ENCODE data around the gene STIL. TPM values are rescaled to one million over a fixed set of nuclear protein-coding genes. Genes with fewer than 3 reads are reported as not detected.

Gene STIL
- total RNA-seq, 4 donors from 2014 or later, result 2.8 to 4.2 (median 4.0) TPM

DNA sequence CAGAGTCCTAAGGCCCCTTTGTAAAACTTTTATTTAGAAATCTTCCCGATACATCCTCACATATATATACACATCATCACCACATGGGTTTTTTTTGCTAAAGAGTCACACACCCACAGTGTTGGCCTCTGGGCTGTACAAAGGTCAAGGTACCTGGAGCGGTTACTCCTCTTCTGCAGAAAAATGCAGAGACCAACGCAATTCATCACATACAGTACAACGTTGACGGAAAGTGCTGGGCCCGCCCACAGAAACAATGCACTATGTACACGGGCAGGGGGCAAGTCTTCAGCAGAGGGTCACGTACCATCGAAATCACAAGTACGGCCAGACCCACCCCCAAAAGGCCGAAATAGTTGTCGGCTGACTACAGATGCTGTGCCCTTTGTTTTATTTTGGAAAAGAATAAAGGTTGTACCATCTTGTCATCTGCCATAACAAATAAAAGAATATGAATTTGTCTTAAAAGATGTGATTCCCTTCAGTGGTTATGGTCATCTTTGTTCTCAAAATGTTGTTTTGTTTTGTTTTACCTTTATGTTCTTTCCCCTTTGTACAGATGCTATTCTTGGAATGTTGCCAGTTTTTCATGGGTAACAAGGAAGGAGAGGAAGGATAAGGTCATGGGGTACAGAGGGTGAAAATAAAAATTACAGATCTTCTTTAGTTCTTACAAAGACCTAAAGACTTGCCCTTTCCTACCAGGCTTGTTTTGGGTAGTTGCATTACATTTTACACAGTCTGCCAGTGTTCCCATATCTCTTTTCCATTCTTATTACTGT is 97.5 kb downstream of the STIL start:
- DNase-seq (ENCODE audit: low spot score in 2 of 2), result no peak
- Histone ChIP-seq H3K9me3 (no peaks in the 10 kb centered on the region), H3K4me3 (no peak overlapping the region), H3K4me1 (no peaks in the 10 kb centered on the region), H3K27me3 (peaks cover 15% of the 10 kb centered on the region), H3K36me3 (no peaks in the 10 kb centered on the region), H3K27ac (no peak overlapping the region)
- no peak for TF ChIP-seq EP300 (IDR thresholded peaks at IDR 0.05)
- TF ChIP-seq POLR2AphosphoS5 (IDR thresholded peaks at IDR 0.05), result no peak
- no peak for TF ChIP-seq CTCF (IDR thresholded peaks at IDR 0.05)
- no peak for TF ChIP-seq POLR2A (IDR thresholded peaks at IDR 0.05)
- 88% methylated on average over 12 of the region's 12 CpGs for WGBS

GRCh38 chr1:47215713-47216112 is 98.2 kb downstream of the STIL start:
- H3K36me3 ChIP-seq, result no peaks in the 10 kb centered on the region
- no peak for TF ChIP-seq POLR2AphosphoS5 (IDR thresholded peaks at IDR 0.05)
- TF ChIP-seq POLR2A (IDR thresholded peaks at IDR 0.05), result no peak
- TF ChIP-seq CTCF (IDR thresholded peaks at IDR 0.05), result no peak
- no peak for TF ChIP-seq EP300 (IDR thresholded peaks at IDR 0.05)
- no peaks in the 10 kb centered on the region for H3K9me3 ChIP-seq
- H3K27me3 ChIP-seq, result peaks cover 8% of the 10 kb centered on the region
- H3K4me3 ChIP-seq, result no peak overlapping the region
- 89% methylated on average over 4 of the region's 4 CpGs for WGBS
- H3K4me1 ChIP-seq, result no peaks in the 10 kb centered on the region
- no peak for DNase-seq (ENCODE audit: low spot score in 2 of 2)
- no peak overlapping the region for H3K27ac ChIP-seq

- no peak for DNase-seq (ENCODE audit: low spot score in 2 of 2)
- no peak for TF ChIP-seq POLR2A (IDR thresholded peaks at IDR 0.05)
- no peak for TF ChIP-seq EP300 (IDR thresholded peaks at IDR 0.05)
- no peak for TF ChIP-seq CTCF (IDR thresholded peaks at IDR 0.05)
- TF ChIP-seq POLR2AphosphoS5 (IDR thresholded peaks at IDR 0.05), result no peak
- H3K27ac ChIP-seq, result no peak overlapping the region
- H3K36me3 ChIP-seq, result no peaks in the 10 kb centered on the region
- no peak overlapping the region for H3K4me3 ChIP-seq
- H3K4me1 ChIP-seq, result no peaks in the 10 kb centered on the region
- no peaks in the 10 kb centered on the region for H3K9me3 ChIP-seq
- peaks cover 1% of the 10 kb centered on the region for H3K27me3 ChIP-seq
- 80% methylated on average over 3 of the region's 3 CpGs for WGBS
Measured at GRCh38 chr1:47214549-47214948, 99.4 kb downstream of the STIL start.

DNA sequence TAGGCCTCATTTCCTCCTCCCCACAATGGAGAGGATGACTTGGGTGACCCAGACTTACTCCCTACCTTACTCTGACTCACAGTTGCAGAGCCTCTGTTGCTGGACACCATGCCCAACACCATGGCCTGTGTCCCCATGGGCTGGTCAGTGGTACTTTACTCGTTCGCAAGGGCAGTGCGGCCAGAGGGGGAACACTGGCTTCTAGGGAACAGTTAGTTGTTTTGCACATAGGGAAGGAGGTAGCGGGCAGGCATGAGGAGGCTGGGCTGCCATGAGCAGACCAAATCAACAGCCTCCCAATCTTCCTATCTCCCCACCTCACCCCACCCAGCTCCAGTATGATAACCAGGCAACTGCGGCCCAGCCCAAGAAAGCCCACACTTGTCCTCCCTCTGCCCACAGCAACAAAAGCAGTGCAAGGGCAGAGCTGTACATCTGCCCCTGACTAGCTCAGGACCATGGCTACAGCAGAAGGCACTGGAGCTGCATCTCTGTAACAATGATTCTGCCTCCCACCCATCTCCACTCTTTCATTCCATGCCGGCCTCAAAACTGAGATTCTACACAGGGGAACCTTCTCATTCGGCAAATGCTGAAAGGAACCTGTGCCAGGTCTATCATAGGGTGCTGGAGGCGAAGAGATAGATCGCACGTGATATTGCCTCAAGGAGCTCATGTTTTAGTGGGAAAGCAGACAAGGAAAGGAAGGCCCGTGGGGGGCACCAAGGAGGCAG is 100.5 kb downstream of the STIL start:
- Histone ChIP-seq H3K27me3 (peaks cover under 1% of the 10 kb centered on the region), H3K4me1 (no peaks in the 10 kb centered on the region), H3K9me3 (no peaks in the 10 kb centered on the region), H3K27ac (no peak overlapping the region), H3K36me3 (no peaks in the 10 kb centered on the region), H3K4me3 (no peak overlapping the region)
- no peak for DNase-seq (ENCODE audit: low spot score in 2 of 2)
- 84% methylated on average over 11 of the region's 11 CpGs for WGBS
- no peak for TF ChIP-seq POLR2AphosphoS5 (IDR thresholded peaks at IDR 0.05)
- TF ChIP-seq POLR2A (IDR thresholded peaks at IDR 0.05), result no peak
- no peak for TF ChIP-seq EP300 (IDR thresholded peaks at IDR 0.05)
- no peak for TF ChIP-seq CTCF (IDR thresholded peaks at IDR 0.05)

DNA sequence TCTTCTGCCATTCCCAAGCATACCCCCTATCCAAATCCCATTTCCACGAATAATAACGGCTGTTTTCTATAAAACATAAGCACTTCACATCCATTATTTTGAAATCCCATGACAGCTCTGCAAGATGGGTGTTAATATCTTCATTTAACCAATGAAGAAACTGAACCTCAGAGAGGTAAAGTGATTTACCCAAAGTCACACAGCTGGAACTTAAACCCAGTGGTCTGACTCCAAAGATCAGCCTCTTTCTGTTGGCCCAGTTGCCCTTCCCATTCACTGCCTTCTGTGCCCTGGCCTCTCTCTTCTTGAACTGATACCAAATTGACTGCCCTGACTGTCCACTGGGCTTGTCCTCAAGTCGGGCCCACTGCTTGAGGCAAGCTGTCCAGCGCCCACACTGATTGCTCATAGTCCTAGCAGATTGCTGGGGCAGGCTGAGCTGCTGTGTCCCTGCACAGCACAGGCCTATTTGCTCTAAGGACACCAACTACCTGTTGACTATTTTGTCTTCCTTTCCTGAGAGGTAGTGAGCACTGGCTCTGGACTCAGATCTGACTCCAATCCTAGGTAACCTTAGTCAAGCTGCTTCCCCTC is 101.2 kb downstream of the STIL start:
- no peak overlapping the region for H3K27ac ChIP-seq
- H3K36me3 ChIP-seq, result no peaks in the 10 kb centered on the region
- TF ChIP-seq EP300 (IDR thresholded peaks at IDR 0.05) (no peak), POLR2A (IDR thresholded peaks at IDR 0.05) (no peak), POLR2AphosphoS5 (IDR thresholded peaks at IDR 0.05) (no peak), CTCF (IDR thresholded peaks at IDR 0.05) (no peak)
- H3K4me1 ChIP-seq, result no peaks in the 10 kb centered on the region
- no peak overlapping the region for H3K4me3 ChIP-seq
- H3K9me3 ChIP-seq, result no peaks in the 10 kb centered on the region
- peaks cover 3% of the 10 kb centered on the region for H3K27me3 ChIP-seq
- no peak for DNase-seq (ENCODE audit: low spot score in 2 of 2)
- WGBS, result 85% methylated on average over 4 of the region's 4 CpGs

Measured in suprapubic skin (tissue), 4 donors.